GM12801 (cell line): ENCODE measurements around the gene NTMT2.

Experiments used
- TF ChIP-seq, protein P1 (sequence below): IDR thresholded peaks from one replicate; pipeline ENCODE4 v1.5.1; 2011; ENCODE audit warnings: control low read depth; ENCODE audit not compliant: insufficient read length; ENCODE audit errors: extremely low read depth

Gene NTMT2

DNA sequence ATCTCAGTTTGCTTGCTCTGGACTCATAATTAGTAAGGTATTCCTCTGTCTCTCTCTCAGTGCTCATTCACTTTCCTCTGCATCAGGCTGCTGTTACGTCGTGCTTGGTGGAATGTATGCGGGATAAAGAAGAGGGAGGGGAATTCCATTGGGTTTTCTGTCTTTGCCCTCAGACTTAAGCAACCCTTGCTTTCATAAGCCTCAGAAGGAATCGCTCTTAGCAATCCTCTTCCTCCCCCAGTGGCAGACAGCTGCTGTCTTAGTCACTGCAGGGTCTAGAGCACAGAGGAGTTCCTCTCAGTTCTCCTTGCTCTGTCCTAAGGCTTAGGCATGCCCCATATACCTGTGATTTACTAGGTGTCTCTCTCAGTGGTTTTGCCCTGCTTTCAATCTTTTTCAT, 19.1 kb upstream of the NTMT2 start:
- TF ChIP-seq, protein P1, sequence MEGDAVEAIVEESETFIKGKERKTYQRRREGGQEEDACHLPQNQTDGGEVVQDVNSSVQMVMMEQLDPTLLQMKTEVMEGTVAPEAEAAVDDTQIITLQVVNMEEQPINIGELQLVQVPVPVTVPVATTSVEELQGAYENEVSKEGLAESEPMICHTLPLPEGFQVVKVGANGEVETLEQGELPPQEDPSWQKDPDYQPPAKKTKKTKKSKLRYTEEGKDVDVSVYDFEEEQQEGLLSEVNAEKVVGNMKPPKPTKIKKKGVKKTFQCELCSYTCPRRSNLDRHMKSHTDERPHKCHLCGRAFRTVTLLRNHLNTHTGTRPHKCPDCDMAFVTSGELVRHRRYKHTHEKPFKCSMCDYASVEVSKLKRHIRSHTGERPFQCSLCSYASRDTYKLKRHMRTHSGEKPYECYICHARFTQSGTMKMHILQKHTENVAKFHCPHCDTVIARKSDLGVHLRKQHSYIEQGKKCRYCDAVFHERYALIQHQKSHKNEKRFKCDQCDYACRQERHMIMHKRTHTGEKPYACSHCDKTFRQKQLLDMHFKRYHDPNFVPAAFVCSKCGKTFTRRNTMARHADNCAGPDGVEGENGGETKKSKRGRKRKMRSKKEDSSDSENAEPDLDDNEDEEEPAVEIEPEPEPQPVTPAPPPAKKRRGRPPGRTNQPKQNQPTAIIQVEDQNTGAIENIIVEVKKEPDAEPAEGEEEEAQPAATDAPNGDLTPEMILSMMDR = no peak

- TF ChIP-seq, protein P1 = no peak
Observed at GRCh38 chr1:170131450-170131849, 14.3 kb upstream of the NTMT2 start.

GRCh38 chr1:170131984-170132383, 13.8 kb upstream of the NTMT2 start:
- TF ChIP-seq, protein P1 = no peak

- TF ChIP-seq, protein P1 = no peak
Observed at GRCh38 chr1:170133766-170134495, 11.8 kb upstream of the NTMT2 start.

- TF ChIP-seq, protein P1 = no peak
Observed at GRCh38 chr1:170134521-170134920, 11.2 kb upstream of the NTMT2 start.

DNA sequence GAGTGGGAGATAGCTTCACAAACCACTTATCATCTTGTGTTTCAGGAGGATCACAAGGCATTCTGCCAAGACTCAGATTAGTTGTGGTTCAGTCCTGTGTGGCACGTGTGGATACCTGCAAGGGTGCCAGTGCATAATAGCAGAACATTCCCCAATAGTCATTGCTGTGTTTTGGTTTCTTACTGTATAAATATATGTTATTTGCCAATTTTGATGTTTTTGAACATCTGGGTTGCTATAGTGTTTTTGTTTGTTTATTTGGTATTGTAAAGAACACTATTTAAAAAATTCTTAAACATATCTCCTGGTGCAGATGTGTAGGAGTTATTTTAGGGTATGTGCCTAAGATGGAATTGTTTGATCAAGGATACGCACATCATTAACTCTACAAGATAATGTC, 5.4 kb upstream of the NTMT2 start:
- TF ChIP-seq, protein P1 = no peak

DNA sequence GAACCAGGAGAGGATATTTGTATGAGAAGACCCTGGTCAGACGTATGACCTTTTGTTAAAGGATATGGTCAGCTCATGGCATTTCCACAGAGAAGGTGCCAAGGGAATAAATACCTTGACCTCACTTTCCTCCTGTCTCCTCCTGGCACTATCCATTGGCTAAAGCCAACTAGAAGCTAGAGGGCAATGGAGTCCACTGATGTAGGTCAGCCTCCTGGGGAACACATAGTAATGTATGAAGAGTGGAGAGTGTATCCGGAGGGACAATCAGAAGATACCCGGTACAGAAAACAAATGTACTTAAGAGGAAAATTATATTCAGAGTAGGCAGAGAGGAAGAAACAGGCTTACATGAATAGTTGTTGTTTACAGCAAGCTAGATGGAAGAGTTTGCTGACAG, 698 bp upstream of the NTMT2 start:
- TF ChIP-seq, protein P1 = no peak

- TF ChIP-seq, protein P1 = no peak
Observed at GRCh38 chr1:170146720-170147263, 1.0 kb downstream of the NTMT2 start.
